Epithelial cell of proximal tubule (primary cell): ENCODE results near the gene GPRC5A. TPM values are rescaled to one million over a fixed set of nuclear protein-coding genes. Genes with fewer than 3 reads are reported as not detected.
"Not testable (repeated sequence)": the region's sequence is repeated elsewhere in the genome, so short reads cannot be mapped to it uniquely, and the experiment has no call there.

Source experiments
- DNase-seq: peaks from one replicate; pipeline ENCODE4 v3.0.0-alpha.2; 2011; ENCODE audit warnings: low read depth
- H3K4me3 ChIP-seq: 2 replicates; pipeline ENCODE4 v1.5.1; 2011; ENCODE audit warnings: low read depth, mild to moderate bottlenecking, low read length
- total RNA-seq: library from RNA; depleted of rRNA; stranded (reverse); fragments of >200 nt; gene quantifications from 2 replicates; pipeline ENCODE4 v1.2.3, GENCODE V29; 2015
- TF ChIP-seq, protein P1 (sequence below): conservative IDR thresholded peaks from 2 replicates; pipeline ENCODE4 v1.5.1; 2012; ENCODE audit warnings: low read depth, mild to moderate bottlenecking, low read length

GPRC5A gene, protein sequence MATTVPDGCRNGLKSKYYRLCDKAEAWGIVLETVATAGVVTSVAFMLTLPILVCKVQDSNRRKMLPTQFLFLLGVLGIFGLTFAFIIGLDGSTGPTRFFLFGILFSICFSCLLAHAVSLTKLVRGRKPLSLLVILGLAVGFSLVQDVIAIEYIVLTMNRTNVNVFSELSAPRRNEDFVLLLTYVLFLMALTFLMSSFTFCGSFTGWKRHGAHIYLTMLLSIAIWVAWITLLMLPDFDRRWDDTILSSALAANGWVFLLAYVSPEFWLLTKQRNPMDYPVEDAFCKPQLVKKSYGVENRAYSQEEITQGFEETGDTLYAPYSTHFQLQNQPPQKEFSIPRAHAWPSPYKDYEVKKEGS
- 84.4 and 142 TPM in 2 replicates for total RNA-seq

DNA sequence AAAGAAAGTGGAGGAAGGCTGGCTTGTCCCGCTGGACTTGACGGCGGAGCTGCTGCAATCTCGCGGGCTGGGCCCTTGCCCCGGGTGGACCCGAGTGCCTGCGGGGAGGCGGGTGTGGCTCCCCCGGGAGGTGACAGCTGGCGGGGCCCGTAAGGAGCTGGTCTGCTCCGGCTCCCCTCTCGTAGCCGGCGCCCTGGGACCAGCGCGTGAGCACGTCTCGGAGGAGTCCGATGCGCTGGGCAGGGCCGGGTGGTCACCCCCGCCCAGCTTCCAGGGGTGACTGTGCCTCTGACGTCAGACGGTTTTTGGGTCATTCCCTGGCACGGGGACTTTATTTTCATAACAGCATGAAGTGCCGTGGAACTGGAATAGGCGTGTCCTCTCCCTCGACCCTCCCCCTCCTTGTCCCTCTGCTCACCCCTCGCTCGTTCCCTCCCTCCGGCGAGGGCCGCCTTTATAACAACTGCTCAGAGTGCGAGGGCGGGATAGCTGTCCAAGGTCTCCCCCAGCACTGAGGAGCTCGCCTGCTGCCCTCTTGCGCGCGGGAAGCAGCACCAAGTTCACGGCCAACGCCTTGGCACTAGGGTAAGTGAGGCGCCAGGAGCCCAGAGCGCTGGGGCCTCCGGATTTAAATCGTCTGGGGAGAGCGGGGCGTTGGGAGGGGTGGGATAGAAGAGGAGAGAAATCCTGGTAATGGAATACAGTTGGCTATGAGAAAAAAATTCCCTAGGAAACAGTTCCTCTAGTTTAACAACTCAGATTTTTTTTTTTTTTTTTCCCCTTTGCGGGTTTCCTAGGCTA, at the start of gene GPRC5A:
Gene GPRC5A, plus strand, starts transcription at position 483 of the 801 bp plus-strand sequence. CDS start 16,688 bp downstream, outside the sequence.
- peak within 1 kb of the TSS; percentile 61 for H3K4me3 ChIP-seq
- TF ChIP-seq, protein P1, sequence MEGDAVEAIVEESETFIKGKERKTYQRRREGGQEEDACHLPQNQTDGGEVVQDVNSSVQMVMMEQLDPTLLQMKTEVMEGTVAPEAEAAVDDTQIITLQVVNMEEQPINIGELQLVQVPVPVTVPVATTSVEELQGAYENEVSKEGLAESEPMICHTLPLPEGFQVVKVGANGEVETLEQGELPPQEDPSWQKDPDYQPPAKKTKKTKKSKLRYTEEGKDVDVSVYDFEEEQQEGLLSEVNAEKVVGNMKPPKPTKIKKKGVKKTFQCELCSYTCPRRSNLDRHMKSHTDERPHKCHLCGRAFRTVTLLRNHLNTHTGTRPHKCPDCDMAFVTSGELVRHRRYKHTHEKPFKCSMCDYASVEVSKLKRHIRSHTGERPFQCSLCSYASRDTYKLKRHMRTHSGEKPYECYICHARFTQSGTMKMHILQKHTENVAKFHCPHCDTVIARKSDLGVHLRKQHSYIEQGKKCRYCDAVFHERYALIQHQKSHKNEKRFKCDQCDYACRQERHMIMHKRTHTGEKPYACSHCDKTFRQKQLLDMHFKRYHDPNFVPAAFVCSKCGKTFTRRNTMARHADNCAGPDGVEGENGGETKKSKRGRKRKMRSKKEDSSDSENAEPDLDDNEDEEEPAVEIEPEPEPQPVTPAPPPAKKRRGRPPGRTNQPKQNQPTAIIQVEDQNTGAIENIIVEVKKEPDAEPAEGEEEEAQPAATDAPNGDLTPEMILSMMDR = peak; percentile 41
- no peak for DNase-seq

DNA sequence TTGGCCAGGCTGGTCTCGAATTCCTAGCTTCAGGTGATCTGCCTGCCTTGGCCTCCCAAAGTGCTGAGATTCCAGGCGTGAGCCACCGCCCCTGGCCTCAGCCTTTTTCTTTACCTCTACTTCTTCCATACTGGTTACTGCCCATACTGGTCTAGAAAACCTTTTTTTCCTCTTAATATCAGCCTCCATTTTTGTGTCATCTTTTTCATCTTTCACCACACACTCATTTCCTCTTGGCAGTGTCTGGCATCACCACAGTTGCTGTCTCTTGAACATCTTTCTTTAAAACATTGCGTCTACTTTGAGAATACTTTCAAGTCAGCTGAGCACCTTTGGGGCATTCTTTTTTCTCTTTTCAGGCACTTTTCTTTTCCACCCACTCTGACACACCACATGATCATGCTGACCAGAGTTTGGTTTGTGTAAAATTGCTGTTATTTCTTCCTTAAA, 45.5 kb upstream of the GPRC5A start:
- TF ChIP-seq, protein P1 = no peak
- no peak overlapping the region for H3K4me3 ChIP-seq
- no peak for DNase-seq

DNA sequence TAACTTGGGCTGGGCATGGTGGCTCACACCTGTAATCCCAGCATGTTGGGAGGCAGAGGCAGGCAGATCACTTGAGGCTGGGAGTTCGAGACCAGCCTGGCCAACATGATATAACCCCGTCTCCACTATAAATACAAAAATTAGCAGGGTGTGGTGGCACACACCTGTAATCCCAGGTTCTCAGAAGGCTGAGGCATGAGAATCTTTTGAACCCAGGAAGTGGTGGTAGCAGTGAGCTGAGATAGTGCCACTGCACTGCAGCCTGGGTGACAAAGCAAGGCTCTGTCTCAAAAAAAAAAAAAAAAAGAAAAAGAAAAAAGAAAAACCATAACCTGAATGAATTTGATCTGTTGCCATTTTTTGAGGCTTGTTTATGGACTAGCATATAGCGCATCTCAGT, 44.6 kb upstream of the GPRC5A start:
- not testable (repeated sequence) for DNase-seq, H3K4me3 ChIP-seq

DNA sequence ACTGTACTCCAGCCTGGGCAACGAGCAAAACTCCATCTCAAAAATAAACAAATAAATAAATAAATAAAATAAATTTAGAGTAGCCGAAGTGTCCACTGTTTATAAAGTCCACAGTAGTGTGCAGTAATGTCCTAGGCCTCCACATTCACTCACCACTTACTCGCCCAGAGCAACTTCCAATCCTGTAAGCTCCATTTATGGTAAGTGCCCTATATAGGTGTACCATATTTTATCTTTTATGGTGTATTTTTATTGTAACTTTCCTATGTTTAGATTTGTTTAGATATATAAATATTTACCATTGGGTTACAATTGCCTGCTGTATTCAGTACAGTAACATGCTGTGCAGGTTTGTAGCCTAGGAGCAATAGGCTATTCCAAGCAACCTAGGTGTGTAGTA, 37.9 kb upstream of the GPRC5A start:
- H3K4me3 ChIP-seq = no peak overlapping the region
- TF ChIP-seq, protein P1 = no peak
- DNase-seq = no peak

DNA sequence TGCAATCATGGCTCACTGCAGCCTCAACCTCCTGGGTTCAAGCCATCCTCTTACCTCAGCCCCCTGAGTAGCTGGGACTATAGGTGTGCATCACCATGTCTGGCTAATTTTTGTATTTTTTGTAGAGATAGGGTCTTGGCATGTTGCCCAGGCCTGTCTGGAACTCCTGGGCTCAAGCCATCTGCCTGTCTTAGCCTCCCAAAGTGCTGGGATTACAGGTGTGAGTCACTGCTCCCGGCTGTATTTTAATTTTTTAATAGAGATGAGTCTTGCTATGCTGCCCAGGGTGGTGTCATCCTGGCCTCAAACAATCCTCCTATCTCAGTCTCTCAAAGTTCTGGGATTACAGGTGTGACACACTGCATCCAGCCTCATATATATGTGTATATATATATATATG, 31.7 kb upstream of the GPRC5A start:
- DNase-seq = no peak
- TF ChIP-seq, protein P1 = no peak
- no peak overlapping the region for H3K4me3 ChIP-seq

DNA sequence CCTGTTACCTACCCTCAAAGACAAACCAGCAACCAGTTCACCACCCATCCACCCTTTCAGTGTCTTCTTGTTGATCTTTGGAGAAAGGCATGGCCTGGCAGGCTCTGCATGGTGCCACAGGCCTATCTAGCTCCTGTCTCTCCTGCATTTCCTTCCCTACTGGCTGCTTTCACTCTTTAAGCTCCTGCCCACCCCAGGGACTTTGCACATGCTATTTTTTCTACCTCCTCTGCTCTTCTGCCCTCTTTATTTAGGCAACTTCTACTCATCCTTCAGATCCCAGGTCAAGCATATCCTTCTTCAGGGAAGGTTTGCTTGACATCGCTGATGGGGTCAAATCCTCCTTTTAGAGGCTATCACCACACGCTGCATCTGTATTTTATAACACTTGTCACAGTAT, 27.1 kb upstream of the GPRC5A start:
- H3K4me3 ChIP-seq = no peak overlapping the region
- DNase-seq = no peak
- TF ChIP-seq, protein P1 = no peak

DNA sequence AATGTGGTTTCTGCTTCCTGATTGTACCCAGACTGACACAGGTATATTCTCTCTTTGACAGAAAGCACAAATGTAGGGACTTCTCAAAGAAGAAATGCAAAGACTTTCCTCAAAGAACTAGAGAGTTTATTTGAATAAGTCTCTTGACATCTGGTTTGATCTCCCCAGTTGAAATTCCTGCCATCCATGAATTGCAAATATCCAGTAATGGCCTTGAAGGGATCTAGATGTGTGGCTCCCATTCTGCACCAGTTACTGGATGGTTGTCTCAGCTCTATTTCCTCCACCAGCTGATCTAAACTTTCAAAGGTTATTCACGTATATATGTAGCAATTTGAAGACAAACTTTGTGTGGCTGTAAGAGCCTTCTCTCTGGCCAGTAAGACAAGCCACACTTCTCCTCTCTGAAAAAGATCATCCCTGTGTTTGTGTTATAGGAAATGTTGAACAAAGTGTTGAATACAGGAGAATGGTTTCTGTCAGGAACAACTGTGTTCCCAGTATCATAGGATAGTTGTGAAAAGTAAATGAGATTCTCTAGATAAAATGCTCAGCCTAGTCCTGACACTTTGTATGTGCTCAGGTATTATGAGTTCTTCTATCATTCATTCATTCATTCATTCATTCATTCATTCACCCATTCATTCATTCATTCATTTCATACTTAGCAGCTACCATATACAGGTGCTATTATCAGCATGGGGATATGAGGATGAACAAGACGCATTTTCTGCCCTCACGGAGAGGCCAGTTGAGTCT, 22.7 kb upstream of the GPRC5A start:
- no peak for DNase-seq
- TF ChIP-seq, protein P1 = no peak
- no peak overlapping the region for H3K4me3 ChIP-seq
